ENCODE measurements around the gene SMARCC2.
A peak's percentile ranks its signal among the peaks of the same experiment; 100 is the strongest.

SMARCC2 gene

GRCh38 chr12:56146492-56147460, 42.5 kb downstream of the SMARCC2 start:
- DNase-seq, result no peak

DNA sequence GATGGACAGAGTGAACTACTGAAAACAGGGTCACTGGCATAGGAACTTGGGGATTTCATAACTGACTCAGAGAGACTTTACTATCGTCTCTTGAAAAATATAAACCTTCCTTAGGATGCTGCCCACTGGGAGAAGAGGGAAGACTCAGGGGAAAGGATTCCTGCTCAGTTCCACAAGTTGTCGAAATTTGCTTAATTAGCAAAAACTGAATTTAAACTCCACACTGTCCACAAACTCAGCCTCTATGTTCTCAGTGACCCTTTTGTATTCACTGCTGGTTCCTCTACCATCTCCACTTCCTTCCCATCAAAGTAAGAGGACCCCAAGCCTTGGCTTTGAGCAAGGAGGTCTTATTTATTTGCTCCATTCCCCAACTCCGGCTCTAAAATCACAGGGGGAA, 44.1 kb downstream of the SMARCC2 start:
- DNase-seq, result no peak

DNA sequence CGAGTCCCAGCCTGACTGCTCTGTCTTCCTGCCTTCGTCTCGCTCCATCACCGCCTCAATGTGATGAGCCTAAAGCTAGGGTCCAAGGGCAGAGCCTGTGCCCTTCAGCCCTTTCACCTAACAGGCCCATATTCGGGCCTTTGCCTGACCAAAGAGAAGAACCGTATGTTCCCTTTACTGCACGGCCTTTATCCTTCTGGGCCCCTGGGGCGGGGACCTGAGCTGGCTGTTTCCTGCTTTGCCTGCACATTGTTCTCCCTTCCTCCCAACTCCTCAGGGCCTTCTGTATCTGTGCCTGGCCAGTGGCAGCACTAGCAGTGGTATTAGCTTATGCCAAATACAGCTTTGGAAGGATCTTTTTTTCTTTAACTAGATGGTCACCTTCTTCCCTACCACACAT, 45.4 kb downstream of the SMARCC2 start:
- no peak for DNase-seq

DNA sequence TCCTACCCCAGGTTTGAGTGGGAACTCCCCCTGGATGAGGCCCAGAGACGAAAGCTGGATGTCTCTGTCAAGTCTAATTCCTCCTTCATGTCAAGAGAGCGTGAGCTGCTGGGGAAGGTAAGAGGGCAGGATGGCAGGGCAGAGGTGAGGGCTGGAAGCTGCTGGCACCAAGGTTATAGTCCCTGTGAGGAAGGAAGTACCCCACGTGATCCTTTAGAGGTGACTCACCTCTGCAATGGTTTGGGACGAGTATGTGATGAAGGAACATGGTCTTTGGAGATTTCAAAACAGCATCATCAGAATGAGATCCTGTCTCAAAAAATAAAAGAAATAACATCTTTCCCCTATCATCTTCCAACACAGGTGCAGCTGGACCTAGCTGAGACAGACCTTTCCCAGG, 46.1 kb downstream of the SMARCC2 start:
- DNase-seq, result no peak

DNA sequence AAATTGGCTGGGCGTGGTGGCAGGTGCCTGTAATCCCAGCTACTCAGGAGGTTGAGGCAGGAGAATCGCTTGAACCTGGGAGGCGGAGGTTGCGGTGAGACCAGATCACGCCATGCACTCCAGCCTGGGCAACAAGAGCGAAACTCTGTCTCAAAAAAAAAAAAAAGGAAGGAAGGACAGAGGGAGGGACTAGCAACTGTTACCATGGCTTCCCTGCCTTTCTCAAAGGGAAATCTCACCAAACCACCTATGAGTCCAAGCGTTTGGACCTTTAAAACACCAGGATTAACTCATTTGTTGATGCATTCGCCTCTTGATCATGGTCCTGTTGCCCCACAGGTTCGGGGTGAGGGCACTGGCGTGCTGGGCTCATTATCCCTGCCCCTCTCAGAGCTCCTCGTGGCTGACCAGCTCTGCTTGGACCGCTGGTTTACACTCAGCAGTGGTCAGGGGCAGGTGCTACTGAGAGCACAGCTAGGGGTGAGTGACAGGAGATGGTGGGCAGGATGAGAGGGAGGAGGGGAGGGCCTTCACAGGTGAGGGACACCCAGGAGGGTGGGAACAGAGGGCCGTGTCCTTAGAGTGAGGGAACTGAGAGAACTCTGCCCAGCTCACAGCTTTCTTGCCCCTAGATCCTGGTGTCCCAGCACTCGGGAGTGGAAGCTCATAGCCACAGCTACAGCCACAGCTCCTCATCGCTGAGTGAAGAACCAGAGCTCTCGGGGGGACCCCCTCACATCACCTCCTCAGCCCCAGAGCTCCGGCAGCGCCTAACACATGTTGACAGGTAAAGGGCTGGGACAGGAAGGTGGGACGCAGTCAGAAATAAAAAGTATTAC, 47.1 kb downstream of the SMARCC2 start:
- no peak for DNase-seq

DNA sequence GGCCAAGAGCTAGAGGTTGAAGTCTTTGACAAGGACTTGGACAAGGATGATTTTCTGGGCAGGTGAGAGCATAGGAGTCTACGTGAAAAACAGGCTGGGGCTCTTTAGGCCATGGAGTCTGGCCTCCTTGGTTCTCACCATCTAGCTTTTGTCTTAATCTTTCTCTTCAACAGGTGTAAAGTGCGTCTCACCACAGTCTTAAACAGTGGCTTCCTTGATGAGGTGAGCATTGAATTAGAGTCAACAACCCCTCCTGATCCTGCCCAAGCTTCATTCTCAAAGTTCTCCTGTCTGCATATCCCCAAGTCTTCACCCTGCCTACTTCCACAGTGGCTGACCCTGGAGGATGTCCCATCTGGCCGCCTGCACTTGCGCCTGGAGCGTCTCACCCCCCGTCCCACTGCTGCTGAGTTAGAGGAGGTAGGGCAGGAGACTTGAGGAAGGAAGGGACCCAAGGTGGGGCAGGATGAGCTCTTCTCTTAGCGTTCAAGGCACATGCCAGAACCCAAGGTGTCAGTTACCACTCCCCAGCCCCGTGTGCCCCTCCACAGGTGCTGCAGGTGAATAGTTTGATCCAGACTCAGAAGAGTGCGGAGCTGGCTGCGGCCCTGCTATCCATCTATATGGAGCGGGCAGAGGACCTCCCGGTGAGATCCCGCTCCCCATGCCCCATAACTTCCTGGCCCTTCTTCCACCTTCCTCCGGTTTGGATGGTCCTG, 51.3 kb downstream of the SMARCC2 start:
- DNase-seq, result no peak

DNA sequence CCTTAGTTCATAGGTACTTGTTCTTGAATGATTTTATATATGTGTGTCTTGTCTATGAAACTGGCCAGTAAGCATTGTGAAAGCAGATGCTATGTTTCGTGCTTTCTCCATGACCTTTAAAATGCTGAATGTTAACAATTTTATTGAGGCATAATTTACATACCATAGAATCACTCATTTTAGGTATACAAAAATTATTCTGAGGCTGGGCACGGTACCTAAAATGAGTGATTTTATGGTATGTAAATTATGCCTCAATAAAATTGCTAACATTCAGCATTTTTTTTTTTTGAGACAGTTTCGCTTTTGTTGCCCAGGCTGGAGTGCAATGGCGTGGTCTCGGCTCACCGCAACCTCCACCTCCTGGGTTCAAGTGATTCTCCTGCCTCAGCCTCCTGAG, 54.4 kb downstream of the SMARCC2 start:
- no peak for DNase-seq

DNA sequence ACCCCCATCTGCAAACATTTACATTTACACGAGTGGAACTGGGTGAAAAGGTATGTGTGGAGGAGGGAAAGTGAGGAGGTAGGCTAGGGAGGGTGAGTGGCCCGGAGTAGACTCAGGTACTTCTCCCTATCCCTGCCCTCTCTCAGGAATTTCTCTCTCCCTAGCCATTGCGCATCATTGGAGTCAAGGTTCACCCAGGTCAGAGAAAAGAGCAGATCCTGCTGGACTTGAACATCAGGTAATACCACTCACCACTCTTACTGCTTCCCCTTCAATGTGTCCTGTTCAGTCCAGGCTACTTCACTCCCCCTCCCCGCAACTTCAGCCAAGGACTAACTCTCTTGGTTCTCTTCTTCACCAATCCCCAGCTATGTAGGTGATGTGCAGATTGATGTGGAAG, 58.4 kb downstream of the SMARCC2 start:
- DNase-seq, result no peak

DNA sequence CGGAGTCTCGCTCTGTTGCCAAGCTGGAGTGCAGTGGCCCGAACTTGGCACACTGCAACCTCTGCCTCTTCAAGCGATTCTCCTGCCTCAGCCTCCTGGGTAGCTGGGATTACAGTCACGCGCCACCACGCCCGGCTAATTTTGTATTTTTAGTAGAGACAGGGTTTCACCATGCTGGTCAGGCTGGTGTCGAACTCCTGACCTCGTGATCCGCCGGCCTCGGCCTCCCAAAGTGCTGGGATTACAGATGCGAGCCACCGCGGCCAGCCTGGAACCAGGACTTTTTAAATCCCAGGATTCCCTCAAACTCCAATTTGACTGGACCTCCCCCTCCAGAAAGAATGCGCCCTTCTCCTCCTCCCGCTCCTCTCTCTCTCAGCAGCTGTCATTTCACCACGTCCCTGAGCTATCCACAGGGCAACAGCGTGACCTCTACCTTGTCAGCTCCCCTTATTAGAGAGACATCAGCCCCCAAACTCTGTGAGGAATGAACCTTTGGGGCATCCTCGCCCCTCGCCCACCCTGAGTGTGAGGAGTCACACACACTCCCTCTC, 59.3 kb downstream of the SMARCC2 start:
- DNase-seq, result no peak

- peak; percentile 71 for DNase-seq
Measured at GRCh38 chr12:56129206-56129941, 59.9 kb downstream of the SMARCC2 start.

DNA sequence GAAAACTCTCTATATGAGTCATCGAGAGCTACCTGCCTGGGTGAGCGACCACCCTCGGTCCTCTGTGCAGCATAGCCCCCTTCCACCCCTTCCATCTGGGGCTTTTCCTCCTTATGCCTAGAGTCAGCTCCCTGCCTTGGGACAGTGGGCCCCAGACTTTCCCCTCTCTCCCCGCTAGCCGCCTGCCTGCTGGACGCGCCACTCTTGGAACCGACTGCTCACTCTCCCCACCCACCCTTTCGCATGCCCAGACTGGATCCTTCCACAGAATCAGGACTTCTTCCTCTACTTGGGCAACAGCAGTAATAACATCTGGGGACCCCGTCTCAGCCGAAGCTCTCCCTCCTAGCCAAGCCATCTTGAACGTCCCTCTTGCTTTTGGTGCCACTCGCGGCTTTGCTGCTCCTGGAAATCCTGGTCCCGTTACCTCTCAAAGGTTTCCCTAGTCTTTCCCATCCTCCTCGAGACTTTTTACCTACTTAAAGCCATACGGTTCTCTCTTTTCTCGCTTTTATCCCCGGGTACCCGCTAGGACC, 60.5 kb downstream of the SMARCC2 start:
- no peak for DNase-seq

GRCh38 chr12:56127888-56128669, 61.2 kb downstream of the SMARCC2 start, which contains the start of gene ESYT1:
Gene ESYT1, plus strand, starts transcription at chr12:56128267. Its CDS starts 53 bp downstream, at chr12:56128320.
- DNase-seq, result peak; percentile 97

- DNase-seq, result no peak
Measured at GRCh38 chr12:56127485-56127887, 61.8 kb downstream of the SMARCC2 start.

DNA sequence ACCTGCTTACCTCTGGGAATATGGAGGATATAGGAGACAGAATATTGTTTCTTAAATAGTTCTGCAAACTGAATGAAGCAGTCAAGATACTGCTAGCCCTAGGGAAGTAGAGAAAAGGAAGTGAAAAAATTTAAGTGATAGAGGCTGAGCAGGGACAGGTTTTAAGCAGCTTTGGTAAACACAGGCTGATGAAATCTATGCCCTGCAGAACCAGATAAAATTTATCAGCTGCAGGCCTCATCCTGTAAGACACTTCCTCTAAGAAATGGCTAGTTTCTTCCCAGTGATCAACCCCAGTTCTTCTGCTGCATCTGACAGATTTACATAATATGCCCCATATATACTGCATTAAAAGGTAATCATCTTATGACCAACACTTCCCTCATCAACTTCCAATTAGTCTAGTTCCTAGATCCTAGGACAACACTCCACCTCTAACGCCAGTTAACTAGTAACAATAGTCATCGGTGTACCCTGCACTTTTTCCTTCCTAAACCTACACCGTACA, 62.5 kb downstream of the SMARCC2 start:
- no peak for DNase-seq

GRCh38 chr12:56124133-56124532, 65.2 kb downstream of the SMARCC2 start:
- no peak for DNase-seq

GRCh38 chr12:56122637-56123036, 66.6 kb downstream of the SMARCC2 start:
- DNase-seq, result no peak

DNA sequence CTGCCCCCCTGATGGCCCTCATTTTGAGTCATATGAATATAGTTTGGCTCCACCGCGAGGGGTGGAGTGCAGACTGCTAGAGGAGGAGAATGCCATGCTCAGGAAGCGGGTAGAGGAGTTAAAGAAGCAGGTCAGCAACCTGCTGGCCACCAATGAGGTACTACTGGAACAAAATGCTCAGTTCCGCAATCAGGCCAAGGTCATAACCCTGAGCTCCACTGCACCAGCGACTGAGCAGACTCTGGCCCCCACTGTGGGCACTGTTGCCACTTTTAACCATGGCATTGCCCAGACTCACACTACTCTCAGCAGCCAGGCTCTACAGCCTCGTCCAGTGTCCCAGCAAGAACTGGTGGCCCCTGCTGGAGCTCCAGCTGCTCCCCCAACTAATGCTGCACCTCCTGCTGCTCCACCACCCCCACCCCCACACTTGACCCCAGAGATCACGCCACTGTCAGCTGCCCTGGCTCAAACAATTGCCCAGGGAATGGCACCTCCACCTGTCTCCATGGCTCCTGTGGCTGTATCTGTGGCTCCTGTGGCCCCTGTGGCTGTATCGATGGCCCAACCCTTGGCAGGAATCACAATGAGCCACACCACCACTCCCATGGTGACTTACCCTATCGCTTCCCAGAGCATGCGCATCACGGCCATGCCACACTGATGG, 67.9 kb downstream of the SMARCC2 start:
- no peak for DNase-seq

- no peak for DNase-seq
Measured at GRCh38 chr12:56120158-56120846, 69.0 kb downstream of the SMARCC2 start.

- peak; percentile 60 for DNase-seq
Measured at GRCh38 chr12:56119361-56119796, 69.9 kb downstream of the SMARCC2 start.

Data from activated naive CD4-positive, alpha-beta T cell treated with Interleukin-2 at 50 U/mL for 16 hours (primary cell).